GM08714 (cell line): ENCODE results near the gene C11orf21.
"Not testable (repeated sequence)": the region's sequence is repeated elsewhere in the genome, so short reads cannot be mapped to it uniquely, and the experiment has no call there.

Source experiments
- H3K4me3 ChIP-seq: fragments of 200-500 bp; sonication (Bioruptor generic); 2 replicates; pipeline ENCODE4 v1.5.1; 2014; ENCODE audit warnings: mild to moderate bottlenecking, low read length, inconsistent platforms
- ZNF274 ChIP-seq: IDR thresholded peaks from 2 replicates; pipeline ENCODE4 v1.6.1; 2012; ENCODE audit warnings: mild to moderate bottlenecking, low read depth, low read length

The C11orf21 gene

GRCh38 chr11:2301631-2302305 is at the start of gene C11orf21, which contains the start of gene TSPAN32:
Gene C11orf21, minus strand, starts transcription at chr11:2301918. Its CDS starts 110 bp downstream, at chr11:2301808.
Gene TSPAN32, plus strand, starts transcription at chr11:2302013. Its CDS starts 137 bp downstream, at chr11:2302150.
- TF ChIP-seq ZNF274: no peak
- H3K4me3 ChIP-seq: peak within 1 kb of the TSS; percentile 55; the same call in 1 of the 2 replicates

GRCh38 chr11:2348986-2349385 is 47.3 kb upstream of the C11orf21 start:
- TF ChIP-seq ZNF274: no peak
- H3K4me3 ChIP-seq: no peak overlapping the region

GRCh38 chr11:2347308-2347830 is 45.7 kb upstream of the C11orf21 start:
- H3K4me3 ChIP-seq: no peak overlapping the region
- no peak for TF ChIP-seq ZNF274

- no peak overlapping the region for H3K4me3 ChIP-seq
- no peak for TF ChIP-seq ZNF274
Observed at GRCh38 chr11:2346586-2347307, 45.0 kb upstream of the C11orf21 start.

GRCh38 chr11:2346014-2346413 is 44.3 kb upstream of the C11orf21 start:
- no peak overlapping the region for H3K4me3 ChIP-seq
- no peak for TF ChIP-seq ZNF274

- TF ChIP-seq ZNF274: no peak
- no peak overlapping the region for H3K4me3 ChIP-seq
Observed at GRCh38 chr11:2345050-2345449, 43.3 kb upstream of the C11orf21 start.

GRCh38 chr11:2343502-2343901 is 41.8 kb upstream of the C11orf21 start:
- H3K4me3 ChIP-seq: no peak overlapping the region
- TF ChIP-seq ZNF274: no peak

GRCh38 chr11:2342981-2343380 is 41.3 kb upstream of the C11orf21 start:
- TF ChIP-seq ZNF274: no peak
- no peak overlapping the region for H3K4me3 ChIP-seq

GRCh38 chr11:2342557-2342956 is 40.8 kb upstream of the C11orf21 start:
- no peak for TF ChIP-seq ZNF274
- no peak overlapping the region for H3K4me3 ChIP-seq

- H3K4me3 ChIP-seq: not testable (repeated sequence)
Observed at GRCh38 chr11:2338760-2339159, 37.0 kb upstream of the C11orf21 start.

- H3K4me3 ChIP-seq: not testable (repeated sequence)
Observed at GRCh38 chr11:2335286-2335685, 33.6 kb upstream of the C11orf21 start.

- not testable (repeated sequence) for H3K4me3 ChIP-seq
Observed at GRCh38 chr11:2333486-2334205, 31.9 kb upstream of the C11orf21 start.

GRCh38 chr11:2332569-2332968 is 30.9 kb upstream of the C11orf21 start:
- H3K4me3 ChIP-seq: not testable (repeated sequence)

GRCh38 chr11:2331404-2331803 is 29.7 kb upstream of the C11orf21 start:
- H3K4me3 ChIP-seq: no peak overlapping the region
- TF ChIP-seq ZNF274: no peak

GRCh38 chr11:2330696-2331095 is 29.0 kb upstream of the C11orf21 start:
- H3K4me3 ChIP-seq: no peak overlapping the region
- TF ChIP-seq ZNF274: no peak
